CD4-positive, alpha-beta T cell (primary cell): ENCODE measurements around the gene NNT. TPM values are rescaled to one million over a fixed set of nuclear protein-coding genes. Genes with fewer than 3 reads are reported as not detected.
"Not testable (repeated sequence)": the region's sequence is repeated elsewhere in the genome, so short reads cannot be mapped to it uniquely, and the experiment has no call there.

ENCODE experiments used
- ATAC-seq: fragments of 200-7000 bp; cut with Tn5 transposase; one replicate; pipeline ENCODE4 v1.10.0; 2022; ENCODE audit warnings: mild to moderate bottlenecking; ENCODE audit not compliant: poor library complexity
- CTCF ChIA-PET: fragments of 350-600 bp; sonication (Branson Sonifier 250); formaldehyde crosslinking; loops from one replicate; lab custom pipeline; 2021; ENCODE audit warnings: antibody characterized with exemption, inconsistent platforms; lab: Charles Lee
- POLR2A ChIA-PET: fragments of 350-600 bp; sonication (Branson Sonifier 250); formaldehyde crosslinking; loops from one replicate; lab custom pipeline; 2021; ENCODE audit warnings: antibody characterized with exemption, inconsistent platforms; lab: Charles Lee
- DNase-seq, 14 experiments: peaks; one replicate each; pipeline ENCODE4 v3.0.0-alpha.2; 2013 to 2020; ENCODE audit warnings: mixed read lengths in 2 of 14
- H3K27ac ChIP-seq, 2 donors: one replicate each; pipeline versions ENCODE4 v1.5.1 to v1.7.0; 2013; ENCODE audit warnings: low read length in 2 of 2, low read depth in 1 of 2, mild to moderate bottlenecking in 1 of 2
- H3K27me3 ChIP-seq, 2 experiments: 1 replicate in 1 of 2; 2 replicates in 1 of 2; pipeline versions ENCODE4 v1.6.1 to v1.7.0; 2013; ENCODE audit warnings: low read length in 2 of 2, control low read depth in 1 of 2, mild to moderate bottlenecking in 1 of 2, moderate library complexity in 1 of 2; ENCODE audit not compliant: insufficient read depth in 2 of 2, control insufficient read depth in 1 of 2
- H3K36me3 ChIP-seq: one replicate; pipeline ENCODE4 v1.6.1; 2013; ENCODE audit warnings: low read length, control low read depth; ENCODE audit not compliant: insufficient read depth
- H3K4me1 ChIP-seq: one replicate; pipeline ENCODE4 v1.6.1; 2013; ENCODE audit warnings: low read length, control low read depth; ENCODE audit not compliant: insufficient read depth
- H3K4me3 ChIP-seq: one replicate; pipeline ENCODE4 v1.5.1; 2013; ENCODE audit warnings: mild to moderate bottlenecking, low read length, moderate library complexity
- H3K9me3 ChIP-seq, 2 experiments: 1 replicate in 1 of 2; 2 replicates in 1 of 2; pipeline versions ENCODE4 v1.6.1 to v1.7.0; 2013; ENCODE audit warnings: low read length in 2 of 2, mild to moderate bottlenecking in 2 of 2, control low read depth in 1 of 2, moderate library complexity in 1 of 2; ENCODE audit not compliant: control insufficient read depth in 1 of 2, insufficient read depth in 1 of 2
- H3K27ac Mint-ChIP-seq: one replicate; pipeline ENCODE4 v1.8.0; 2020; ENCODE audit warnings: mixed read lengths
- H3K27me3 Mint-ChIP-seq: one replicate; pipeline ENCODE4 v1.8.0; 2021; ENCODE audit warnings: mixed read lengths
- H3K36me3 Mint-ChIP-seq: one replicate; pipeline ENCODE4 v1.8.0; 2021; ENCODE audit warnings: low read depth, mixed read lengths
- H3K4me1 Mint-ChIP-seq: one replicate; pipeline ENCODE4 v1.8.0; 2021; ENCODE audit warnings: low read depth, mixed read lengths
- H3K4me3 Mint-ChIP-seq: one replicate; pipeline ENCODE4 v1.8.0; 2020; ENCODE audit warnings: mild to moderate bottlenecking, mixed read lengths
- H3K9me3 Mint-ChIP-seq: one replicate; pipeline ENCODE4 v1.8.0; 2020; ENCODE audit warnings: mixed read lengths
- CTCF ChIP-seq: fragments of 200-600 bp; IDR thresholded peaks from one replicate; pipeline ENCODE4 v1.8.0; 2022; ENCODE audit warnings: antibody characterized with exemption, mild to moderate bottlenecking
- intact Hi-C, 2 experiments: fragments of 100-400 bp; cut with DNase I in 1 of 2; cut with micrococcal nuclease in 1 of 2; formaldehyde crosslinking; loops; one replicate each; pipeline versions ENCODE4 v1.15.1 to v1.9.0; 2023 to 2025; cut with DNase I, micrococcal nuclease
- total RNA-seq, 174 experiments: library from RNA in 2 of 174; stranded (reverse) in 2 of 174; gene quantifications; one replicate each; pipeline ENCODE4 v1.2.3 and lab custom pipeline; 2021 to 2026

Gene NNT
- total RNA-seq, 2 experiments from 2014 or later, result 22.3 to 23.5 TPM

- H3K4me1 Mint-ChIP-seq, result no peaks in the 10 kb centered on the region
- CTCF ChIA-PET, result no interaction called here
- TF ChIP-seq CTCF, result no peak
- Histone ChIP-seq H3K4me3 (no peak overlapping the region), H3K27me3 (no peaks in the 10 kb centered on the region), H3K27ac (no peak overlapping the region), H3K36me3 (peaks cover 49% of the 10 kb centered on the region), H3K4me1 (no peaks in the 10 kb centered on the region), H3K9me3 (no peaks in the 10 kb centered on the region)
- no peak for DNase-seq
- peaks cover 70% of the 10 kb centered on the region for H3K36me3 Mint-ChIP-seq
- ATAC-seq, result no peak
- H3K4me3 Mint-ChIP-seq, result no peak overlapping the region
- POLR2A ChIA-PET, result no interaction called here
- intact Hi-C loops, result no loop called here
- no peak overlapping the region for H3K27ac Mint-ChIP-seq
- H3K27me3 Mint-ChIP-seq, result no peaks in the 10 kb centered on the region
- H3K9me3 Mint-ChIP-seq, result peaks cover 5% of the 10 kb centered on the region
These were observed 101.3 kb downstream of the NNT start for GRCh38 chr5:43704243-43704642.

GRCh38 chr5:43706576-43706975 lies 103.6 kb downstream of the NNT start:
- H3K4me1 ChIP-seq, ATAC-seq, CTCF ChIA-PET, POLR2A ChIA-PET, H3K27me3 Mint-ChIP-seq, H3K4me3 Mint-ChIP-seq, H3K4me1 Mint-ChIP-seq, H3K9me3 Mint-ChIP-seq, H3K4me3 ChIP-seq, intact Hi-C loops, DNase-seq, H3K27ac Mint-ChIP-seq, H3K27ac ChIP-seq, H3K27me3 ChIP-seq, H3K9me3 ChIP-seq: not testable (repeated sequence)
- peaks cover 36% of the 10 kb centered on the region for H3K36me3 ChIP-seq
- H3K36me3 Mint-ChIP-seq, result peaks cover 48% of the 10 kb centered on the region

GRCh38 chr5:43711496-43711895 lies 108.5 kb downstream of the NNT start:
- DNase-seq (no peak), ATAC-seq (no peak)
- no peak overlapping the region for H3K4me3 ChIP-seq
- Mint-ChIP-seq H3K9me3 (no peaks in the 10 kb centered on the region), H3K4me1 (no peaks in the 10 kb centered on the region), H3K27ac (no peak overlapping the region), H3K27me3 (no peaks in the 10 kb centered on the region), H3K36me3 (peaks cover 3% of the 10 kb centered on the region), H3K4me3 (no peak overlapping the region)
- no peaks in the 10 kb centered on the region for H3K27me3 ChIP-seq
- H3K9me3 ChIP-seq, result no peaks in the 10 kb centered on the region
- no peaks in the 10 kb centered on the region for H3K36me3 ChIP-seq
- no peaks in the 10 kb centered on the region for H3K4me1 ChIP-seq
- TF ChIP-seq CTCF, result no peak
- H3K27ac ChIP-seq, result no peak overlapping the region
- intact Hi-C loops, result no loop called here
- ChIA-PET CTCF (no interaction called here), POLR2A (no interaction called here)

GRCh38 chr5:43712081-43712480 lies 109.1 kb downstream of the NNT start:
- ATAC-seq, result no peak
- Mint-ChIP-seq H3K36me3 (no peaks in the 10 kb centered on the region), H3K27ac (no peak overlapping the region)

GRCh38 chr5:43719783-43720182 lies 116.8 kb downstream of the NNT start:
- DNase-seq, H3K27me3 Mint-ChIP-seq, H3K9me3 Mint-ChIP-seq, CTCF ChIA-PET, intact Hi-C loops, H3K27ac ChIP-seq, H3K36me3 Mint-ChIP-seq, H3K36me3 ChIP-seq, H3K4me1 ChIP-seq, POLR2A ChIA-PET, H3K9me3 ChIP-seq, H3K4me1 Mint-ChIP-seq, H3K27ac Mint-ChIP-seq, ATAC-seq, H3K4me3 Mint-ChIP-seq, H3K4me3 ChIP-seq, H3K27me3 ChIP-seq: not testable (repeated sequence)

More at GRCh38 chr5:43712081-43712480, 109.1 kb downstream of the NNT start:
- H3K9me3 ChIP-seq, result no peaks in the 10 kb centered on the region
- no peaks in the 10 kb centered on the region for H3K36me3 ChIP-seq
- Mint-ChIP-seq H3K9me3 (no peaks in the 10 kb centered on the region), H3K4me3 (no peak overlapping the region), H3K27me3 (no peaks in the 10 kb centered on the region), H3K4me1 (no peaks in the 10 kb centered on the region)
- H3K4me3 ChIP-seq, result no peak overlapping the region
- DNase-seq, result no peak
- TF ChIP-seq CTCF, result no peak
- intact Hi-C loops, result no loop called here
- ChIA-PET POLR2A (no interaction called here), CTCF (no interaction called here)
- H3K4me1 ChIP-seq, result no peaks in the 10 kb centered on the region
- no peaks in the 10 kb centered on the region for H3K27me3 ChIP-seq
- H3K27ac ChIP-seq, result no peak overlapping the region
